Measurements from ENCODE around the gene RPL32.

Gene RPL32

GRCh38 chr3:12841149-12841969 lies at the start of gene RPL32:
RPL32 (minus strand) TSS chr3:12841565; CDS start chr3:12840237, 1,328 bp downstream.
- DNase-seq (ENCODE audit: low read depth), result peak; percentile 94
- TF ChIP-seq, protein P1, sequence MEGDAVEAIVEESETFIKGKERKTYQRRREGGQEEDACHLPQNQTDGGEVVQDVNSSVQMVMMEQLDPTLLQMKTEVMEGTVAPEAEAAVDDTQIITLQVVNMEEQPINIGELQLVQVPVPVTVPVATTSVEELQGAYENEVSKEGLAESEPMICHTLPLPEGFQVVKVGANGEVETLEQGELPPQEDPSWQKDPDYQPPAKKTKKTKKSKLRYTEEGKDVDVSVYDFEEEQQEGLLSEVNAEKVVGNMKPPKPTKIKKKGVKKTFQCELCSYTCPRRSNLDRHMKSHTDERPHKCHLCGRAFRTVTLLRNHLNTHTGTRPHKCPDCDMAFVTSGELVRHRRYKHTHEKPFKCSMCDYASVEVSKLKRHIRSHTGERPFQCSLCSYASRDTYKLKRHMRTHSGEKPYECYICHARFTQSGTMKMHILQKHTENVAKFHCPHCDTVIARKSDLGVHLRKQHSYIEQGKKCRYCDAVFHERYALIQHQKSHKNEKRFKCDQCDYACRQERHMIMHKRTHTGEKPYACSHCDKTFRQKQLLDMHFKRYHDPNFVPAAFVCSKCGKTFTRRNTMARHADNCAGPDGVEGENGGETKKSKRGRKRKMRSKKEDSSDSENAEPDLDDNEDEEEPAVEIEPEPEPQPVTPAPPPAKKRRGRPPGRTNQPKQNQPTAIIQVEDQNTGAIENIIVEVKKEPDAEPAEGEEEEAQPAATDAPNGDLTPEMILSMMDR (IDR thresholded peaks at IDR 0.05; ENCODE audit: low read depth, low read length, missing control alignments), result peak; percentile 78
- H3K4me3 ChIP-seq (ENCODE audit: low read depth, low read length), result peak within 1 kb of the TSS; percentile 82

GRCh38 chr3:12890610-12891390 lies 49.4 kb upstream of the RPL32 start:
- H3K4me3 ChIP-seq (ENCODE audit: low read depth, low read length), result no peak overlapping the region
- DNase-seq (ENCODE audit: low read depth), result no peak
- TF ChIP-seq, protein P1 (IDR thresholded peaks at IDR 0.05; ENCODE audit: low read depth, low read length, missing control alignments), result no peak

- TF ChIP-seq, protein P1 (IDR thresholded peaks at IDR 0.05; ENCODE audit: low read depth, low read length, missing control alignments), result no peak
- no peak for DNase-seq (ENCODE audit: low read depth)
- H3K4me3 ChIP-seq (ENCODE audit: low read depth, low read length), result no peak overlapping the region
Observed at GRCh38 chr3:12886736-12887135, 45.4 kb upstream of the RPL32 start.

- peak overlapping the region; percentile 31; the same call in 1 of the 2 replicates for H3K4me3 ChIP-seq (ENCODE audit: low read depth, low read length)
- TF ChIP-seq, protein P1 (IDR thresholded peaks at IDR 0.05; ENCODE audit: low read depth, low read length, missing control alignments), result no peak
Observed at GRCh38 chr3:12886106-12886679, 44.8 kb upstream of the RPL32 start.

GRCh38 chr3:12885583-12885930 lies 44.2 kb upstream of the RPL32 start:
- H3K4me3 ChIP-seq (ENCODE audit: low read depth, low read length), result no peak overlapping the region
- no peak for DNase-seq (ENCODE audit: low read depth)
- TF ChIP-seq, protein P1 (IDR thresholded peaks at IDR 0.05; ENCODE audit: low read depth, low read length, missing control alignments), result no peak

More at GRCh38 chr3:12886106-12886679, 44.8 kb upstream of the RPL32 start:
- peak; percentile 35 for DNase-seq (ENCODE audit: low read depth)

GRCh38 chr3:12884790-12885582 lies 43.6 kb upstream of the RPL32 start:
- TF ChIP-seq, protein P1 (IDR thresholded peaks at IDR 0.05; ENCODE audit: low read depth, low read length, missing control alignments), result no peak
- no peak overlapping the region for H3K4me3 ChIP-seq (ENCODE audit: low read depth, low read length)
- DNase-seq (ENCODE audit: low read depth), result peak; percentile 22
